NCI-H510A treated with DMSO at 0.1 percent for 48 hours (cell line): Measurements from ENCODE around the gene SOD3.

Source experiments
- DNase-seq: peaks from one replicate; lab custom pipeline; 2025; lab: John Stamatoyannopoulos, UW

SOD3 gene

DNA sequence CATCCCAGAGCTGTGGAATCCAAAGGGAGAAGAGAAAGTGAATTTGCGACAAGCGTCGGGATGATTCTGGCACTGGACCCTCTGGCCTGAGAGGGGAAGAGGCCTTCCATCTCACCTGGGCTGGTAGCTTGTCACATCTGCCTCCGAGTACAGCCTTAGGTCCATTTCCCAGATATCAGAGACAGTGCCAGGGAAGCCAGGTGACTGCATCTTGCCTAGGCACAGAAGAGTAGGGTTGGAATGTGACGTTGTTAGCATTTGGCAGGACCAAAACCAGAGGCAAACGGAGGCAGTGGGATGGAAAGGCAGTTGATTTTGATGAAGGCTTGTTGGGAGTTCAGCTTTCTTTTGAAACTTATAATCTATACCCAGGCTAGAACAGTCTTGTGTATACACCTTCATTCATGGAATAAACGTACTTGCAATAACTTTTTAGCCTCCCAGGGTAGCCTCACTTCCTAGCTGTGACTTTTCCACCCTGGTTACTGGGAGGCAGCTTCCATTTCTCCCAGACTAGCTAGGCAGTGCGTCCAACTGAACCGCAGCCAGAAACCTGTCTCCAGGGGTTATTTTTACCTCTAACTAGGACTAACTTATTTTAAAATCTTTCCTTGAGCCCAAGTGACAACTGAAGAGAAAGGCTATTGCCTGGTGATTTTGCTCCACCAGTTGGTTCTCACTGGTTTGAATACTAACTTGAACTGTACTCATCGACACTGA lies 5.9 kb downstream of the SOD3 start:
- no peak for DNase-seq

DNA sequence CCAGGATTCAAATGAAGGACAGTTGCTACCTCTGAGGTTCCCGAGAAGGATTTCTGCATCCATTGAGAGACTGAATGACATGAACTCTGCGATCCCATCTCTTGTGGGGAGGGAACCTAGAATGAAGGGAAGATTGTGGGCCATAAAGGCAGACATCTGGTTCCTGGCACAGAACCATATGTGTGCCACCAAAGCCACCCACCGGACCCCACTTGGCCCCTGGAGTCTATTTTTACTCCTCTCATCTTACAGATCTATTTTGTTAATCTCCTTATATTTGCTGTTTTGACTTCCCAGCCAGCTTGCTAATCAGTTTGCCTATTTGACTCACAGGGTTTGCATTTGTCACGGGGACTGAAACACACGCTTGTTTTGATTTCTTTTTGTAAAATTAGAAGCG lies 7.3 kb downstream of the SOD3 start:
- DNase-seq, result no peak

DNA sequence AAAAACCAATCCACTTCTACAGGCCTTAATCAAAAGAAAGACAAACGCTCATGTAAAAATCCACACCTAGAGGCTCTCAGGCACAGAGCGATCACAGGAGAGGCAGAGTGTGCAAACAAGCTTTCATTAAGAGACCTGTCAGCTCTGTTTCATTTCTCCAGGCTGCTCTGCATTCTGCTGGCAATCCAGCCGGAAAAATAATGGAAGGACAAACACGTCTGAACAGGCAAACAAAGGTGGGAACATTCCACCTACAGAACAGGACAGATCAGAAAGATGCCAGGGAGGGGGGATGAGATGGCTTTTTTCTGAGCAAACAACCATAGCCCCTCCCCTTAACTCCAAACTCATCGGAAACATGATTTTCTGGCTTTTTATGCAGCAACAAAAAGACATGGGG lies 9.7 kb downstream of the SOD3 start:
- peak; percentile 43 for DNase-seq

DNA sequence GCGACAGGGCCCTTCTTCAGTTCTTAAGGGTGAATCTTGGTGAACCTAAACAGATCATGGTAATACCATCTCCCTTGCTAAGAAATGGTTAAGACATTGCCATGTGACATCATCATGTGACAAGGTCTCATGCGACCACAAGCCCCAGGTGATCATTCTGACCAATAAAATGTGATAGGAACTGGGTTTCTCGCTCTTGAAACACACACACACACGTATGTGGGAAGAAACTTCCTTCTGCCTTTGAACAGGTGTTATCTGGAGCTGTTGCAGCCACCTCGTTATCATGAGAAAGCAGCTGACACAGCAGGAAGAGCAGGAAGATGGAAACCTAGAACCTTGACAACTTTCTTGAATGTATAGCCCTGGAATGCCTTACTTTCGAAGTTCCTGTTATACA lies 10.2 kb downstream of the SOD3 start:
- DNase-seq, result no peak

DNA sequence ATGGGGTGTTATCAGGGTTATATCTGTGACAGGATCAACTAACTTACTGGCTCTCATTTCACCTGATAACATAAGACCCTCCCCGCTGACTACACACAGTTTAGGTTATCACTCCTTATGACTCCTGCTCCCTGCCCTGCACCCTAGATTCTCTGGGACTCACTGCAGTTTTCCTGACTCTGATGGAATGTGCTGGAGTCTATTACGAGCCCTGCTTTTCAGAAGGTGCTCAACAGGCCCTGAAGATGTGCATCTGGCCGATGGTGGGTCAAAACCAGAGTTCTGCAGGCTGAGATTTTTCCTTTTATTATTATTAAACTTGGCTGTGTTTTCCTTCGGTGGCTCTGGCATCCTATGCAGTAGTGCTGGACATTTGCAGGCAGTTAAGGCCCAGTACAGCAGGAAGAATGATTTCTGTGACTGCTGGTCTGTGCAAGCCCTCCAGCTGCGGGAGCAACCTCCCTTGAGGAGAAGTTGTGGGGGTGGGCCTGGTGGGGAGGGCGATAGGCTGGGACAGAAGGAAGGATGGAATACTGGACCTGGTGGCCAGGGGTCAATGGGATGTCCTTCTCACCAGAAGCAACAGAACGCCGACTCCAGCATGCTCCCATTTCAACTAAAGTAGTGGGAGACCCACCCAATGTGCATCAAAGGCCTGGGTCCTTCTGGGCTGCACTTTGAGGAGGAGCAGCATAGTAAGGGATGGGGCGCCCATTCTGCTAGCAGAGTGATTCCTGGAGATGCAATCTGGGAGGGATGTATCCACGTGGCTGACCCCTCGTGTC lies 11.0 kb downstream of the SOD3 start:
- no peak for DNase-seq

DNA sequence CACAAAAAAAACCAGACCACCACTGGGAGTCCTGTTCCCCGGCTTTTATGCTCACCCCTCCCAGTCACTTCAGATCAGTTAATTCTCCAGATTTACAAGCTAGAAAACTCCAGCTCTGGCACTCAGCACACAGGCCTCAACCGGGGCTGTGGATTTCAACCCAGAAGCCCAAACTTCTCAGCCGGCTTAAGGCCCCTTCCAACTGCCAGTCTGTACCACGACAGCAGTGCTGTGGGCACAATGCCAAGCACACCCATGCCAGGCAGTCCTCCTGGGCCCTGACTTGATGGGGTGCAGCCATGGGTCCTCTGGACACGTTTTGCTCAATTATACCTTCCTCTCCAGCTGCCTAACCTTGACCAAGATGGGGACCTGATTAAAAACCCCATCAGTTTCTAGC lies 12.2 kb downstream of the SOD3 start:
- no peak for DNase-seq

DNA sequence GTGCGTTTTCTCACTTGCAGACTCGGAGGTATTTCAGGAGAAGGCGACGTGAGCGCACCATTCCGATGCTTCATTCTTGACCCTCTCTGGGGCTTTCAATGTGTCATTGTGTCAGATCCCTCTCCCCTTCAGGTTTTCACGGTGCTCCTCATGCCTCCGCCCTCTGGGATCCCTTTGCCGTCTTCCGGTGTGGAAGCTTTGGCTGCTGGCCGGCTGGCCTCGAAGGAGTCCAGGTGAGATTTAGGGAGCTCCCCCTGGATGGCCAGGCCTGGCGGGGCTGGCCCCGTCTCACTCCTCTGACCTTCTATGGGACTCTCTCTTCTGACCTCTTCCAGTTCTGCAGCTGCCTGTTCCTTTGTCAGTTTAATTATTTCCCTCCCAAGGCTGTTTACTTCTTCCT lies 12.9 kb downstream of the SOD3 start:
- DNase-seq, result no peak

DNA sequence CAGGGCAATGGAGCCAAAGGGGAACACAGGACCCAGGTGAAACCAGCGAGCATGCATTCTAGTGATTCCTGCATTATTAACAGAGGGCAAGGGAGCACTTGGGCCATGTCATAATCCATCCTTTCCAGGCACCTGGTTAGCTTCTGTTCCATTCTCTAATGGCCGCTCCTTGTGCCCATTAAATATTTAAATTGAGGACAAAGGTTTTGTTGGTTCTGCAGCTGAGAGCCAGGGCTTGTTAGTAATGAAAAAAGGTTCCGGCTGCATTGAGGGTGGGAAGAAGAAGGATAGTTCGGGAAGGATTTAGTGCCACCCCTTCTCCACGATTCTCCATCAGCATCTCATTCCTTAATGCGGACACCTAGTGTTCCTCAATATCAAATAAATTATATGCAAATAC lies 13.6 kb downstream of the SOD3 start:
- DNase-seq, result no peak

DNA sequence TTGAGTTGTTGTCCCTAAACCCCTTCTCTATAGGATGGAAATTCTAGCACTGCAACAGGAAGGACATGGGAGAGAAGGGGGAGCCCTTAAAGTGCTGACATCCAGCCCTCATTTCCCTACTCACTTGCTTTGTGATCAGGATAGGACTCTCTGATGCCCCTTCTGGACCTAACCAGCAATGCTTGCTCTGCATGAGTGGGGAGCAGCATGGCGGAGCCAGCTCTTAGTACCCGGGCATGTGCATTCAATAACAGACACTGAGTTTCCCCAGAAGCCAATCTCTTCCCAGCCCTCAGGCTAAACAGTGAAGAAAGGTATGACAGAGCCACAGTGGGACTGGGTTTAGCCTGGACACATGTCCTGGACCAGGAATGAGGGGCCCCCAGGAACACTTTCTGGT lies 14.0 kb downstream of the SOD3 start:
- DNase-seq, result no peak

DNA sequence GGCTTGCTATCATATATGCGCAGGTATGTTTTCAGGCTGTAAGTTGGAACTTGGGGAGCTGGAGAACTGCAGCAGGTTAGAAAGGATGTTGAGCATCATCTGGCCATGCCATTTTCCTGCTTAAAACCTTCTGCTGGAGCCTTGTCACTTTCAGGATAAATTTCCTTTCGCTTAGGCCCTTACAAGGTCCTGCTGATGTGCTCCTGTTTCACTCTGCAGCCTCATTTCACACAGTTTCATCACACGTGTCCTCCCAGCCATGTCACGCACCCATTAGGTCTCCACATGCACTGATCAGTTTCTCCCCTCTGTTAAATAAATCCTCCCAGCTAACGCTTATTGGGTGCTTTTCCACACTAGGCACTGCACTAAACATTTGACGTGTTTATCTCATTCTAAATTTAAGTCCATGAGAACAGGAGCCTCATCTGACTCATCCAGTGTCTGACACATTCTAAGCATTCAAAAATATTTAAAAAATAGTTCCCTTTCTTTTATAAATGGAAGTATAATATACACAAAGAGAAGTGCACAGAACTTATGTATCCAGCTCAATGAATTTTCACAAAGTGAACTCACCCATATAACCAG lies 14.5 kb downstream of the SOD3 start:
- no peak for DNase-seq

DNA sequence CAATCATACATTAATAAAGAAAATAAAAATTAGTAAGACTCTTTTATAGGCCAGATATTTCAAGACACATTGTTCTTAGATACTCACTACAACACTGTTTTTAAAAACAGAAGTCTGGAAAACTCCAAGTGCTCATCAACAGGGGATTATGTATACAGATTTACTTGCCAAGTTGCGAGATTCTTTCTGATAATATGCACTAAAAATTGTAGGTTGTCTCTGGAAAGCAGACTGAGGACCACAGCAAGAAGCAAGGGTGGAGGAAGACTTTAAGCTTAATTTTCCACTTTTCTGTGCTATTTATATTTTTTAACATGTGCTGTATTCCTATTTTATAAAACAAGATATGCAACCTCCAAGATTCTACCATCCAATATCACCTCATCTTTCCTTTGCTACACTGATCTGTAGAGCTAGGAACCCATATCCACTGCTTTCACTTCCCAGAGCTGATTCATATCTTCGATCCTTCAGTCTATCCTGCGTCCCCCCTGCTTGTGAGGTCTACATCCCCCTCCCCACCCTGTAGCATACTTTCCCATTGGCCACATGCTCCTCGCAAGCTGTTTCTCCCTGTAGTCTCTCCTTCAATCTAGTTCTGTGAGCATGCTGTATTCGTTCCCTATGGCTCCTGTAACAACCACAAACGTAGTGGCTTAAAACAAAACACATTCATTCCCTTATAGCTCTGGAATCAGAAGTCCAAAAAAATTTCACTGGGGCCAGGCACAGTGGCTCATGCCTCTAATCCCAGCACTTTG lies 15.7 kb downstream of the SOD3 start:
- DNase-seq, result no peak

DNA sequence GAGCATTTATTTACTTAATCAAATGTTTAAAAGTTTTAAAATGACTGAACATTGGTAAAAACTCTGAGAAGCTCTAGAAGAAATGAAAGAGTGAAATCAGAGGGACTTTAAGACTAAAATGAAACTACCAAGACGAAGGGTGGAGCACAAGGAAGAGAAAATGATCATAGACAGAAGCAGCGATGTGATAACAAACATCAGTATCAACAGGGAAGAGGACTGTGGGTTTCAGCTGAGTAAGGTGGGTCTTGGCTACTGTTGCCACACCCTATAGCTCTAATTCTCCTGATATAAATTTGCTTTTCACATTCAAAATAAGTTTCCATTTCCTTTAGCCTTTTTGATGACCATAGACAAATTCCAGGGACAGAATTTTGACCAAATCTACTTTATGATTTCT lies 18.4 kb downstream of the SOD3 start:
- no peak for DNase-seq

DNA sequence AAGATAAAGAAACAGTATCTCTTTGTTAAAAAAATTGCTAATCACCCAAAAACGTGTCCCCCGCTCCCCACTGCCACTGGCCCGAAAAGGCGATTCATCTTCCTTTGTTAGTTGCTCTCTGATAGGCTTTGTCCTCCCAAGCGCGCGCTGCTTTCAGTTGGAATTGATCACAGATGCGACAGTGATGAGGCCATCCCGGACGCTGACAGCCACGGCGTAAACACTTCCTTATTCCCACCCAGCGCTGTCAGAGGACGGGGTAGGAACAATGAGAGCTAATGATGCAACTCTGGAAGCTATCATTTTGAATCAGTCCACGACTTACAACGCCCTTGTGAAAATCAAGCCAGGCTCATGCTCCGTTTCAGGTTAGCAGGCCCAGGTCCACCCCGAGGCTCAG lies 21.4 kb downstream of the SOD3 start:
- no peak for DNase-seq

DNA sequence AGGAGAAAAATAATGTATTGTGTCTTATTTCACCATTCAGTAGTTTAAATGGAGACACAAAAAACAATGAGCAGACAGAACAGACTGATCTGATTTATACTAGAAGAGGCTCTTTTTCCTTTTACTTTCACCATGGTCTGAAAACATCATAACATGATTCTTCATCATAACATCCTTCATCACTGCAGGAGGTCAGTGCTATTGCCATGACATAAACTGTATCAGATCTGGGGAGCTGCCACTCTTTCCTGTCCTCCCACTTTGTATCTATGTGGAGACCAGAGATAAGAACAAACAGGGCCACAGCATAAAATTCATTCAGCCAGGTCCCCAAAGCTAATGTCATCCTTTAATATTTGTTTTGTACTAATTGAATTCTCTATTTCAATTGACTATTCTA lies 25.2 kb downstream of the SOD3 start:
- DNase-seq, result no peak

DNA sequence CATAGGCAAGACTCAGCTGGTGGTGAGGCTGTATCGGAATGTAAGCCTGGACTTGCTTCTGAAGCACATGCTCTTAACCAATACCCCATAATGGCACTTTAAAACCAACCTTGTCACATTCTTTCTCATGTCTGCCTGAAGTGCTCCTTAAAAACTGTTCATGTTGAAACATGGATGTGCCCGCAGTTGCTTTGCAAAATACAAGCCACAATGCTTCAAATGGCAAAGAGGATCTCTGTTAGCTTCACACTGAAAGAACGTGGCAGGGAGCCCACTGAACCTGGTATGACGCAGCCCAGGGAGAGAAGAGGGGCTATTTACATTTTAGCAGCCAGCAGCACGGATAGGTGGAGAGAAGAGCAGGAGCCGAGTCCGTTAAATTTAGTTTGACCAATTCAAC lies 29.3 kb downstream of the SOD3 start:
- no peak for DNase-seq

DNA sequence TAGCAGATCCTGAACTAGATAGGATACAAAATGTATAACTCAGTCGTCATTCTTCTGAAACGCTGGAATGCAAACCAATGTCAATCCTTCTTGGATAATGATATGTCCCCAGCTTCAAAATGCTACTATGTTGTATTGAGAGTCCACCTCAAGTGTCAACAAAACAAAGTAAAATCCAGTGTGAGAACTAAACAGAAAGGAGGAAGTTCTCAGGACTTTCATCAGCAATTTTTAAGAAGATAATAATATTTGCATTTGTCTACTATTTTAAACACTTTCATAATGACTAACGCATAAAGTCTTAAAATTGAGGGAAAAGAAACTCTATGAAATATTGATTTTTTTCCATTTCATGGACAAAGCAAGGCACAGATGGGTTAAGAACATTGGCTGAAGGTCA lies 36.3 kb downstream of the SOD3 start:
- DNase-seq, result no peak

DNA sequence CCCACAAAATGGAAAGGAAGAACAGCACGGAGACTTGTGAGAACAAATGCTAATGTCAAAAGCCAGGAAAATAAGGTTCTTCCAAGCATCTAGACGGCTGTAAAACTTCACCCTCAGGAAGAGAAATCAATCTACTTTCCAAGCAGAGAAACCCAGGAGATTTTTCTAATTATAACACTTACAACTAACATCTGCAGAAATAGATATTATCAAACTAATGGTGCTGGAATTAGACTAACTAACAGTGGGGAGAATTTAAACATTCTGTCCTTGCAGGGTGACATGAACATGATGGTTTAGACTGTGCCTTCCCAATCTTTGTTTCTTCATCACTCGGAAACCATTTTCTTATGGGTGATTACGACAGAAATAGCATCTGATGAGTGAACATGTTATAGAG lies 40.3 kb downstream of the SOD3 start:
- DNase-seq, result no peak

DNA sequence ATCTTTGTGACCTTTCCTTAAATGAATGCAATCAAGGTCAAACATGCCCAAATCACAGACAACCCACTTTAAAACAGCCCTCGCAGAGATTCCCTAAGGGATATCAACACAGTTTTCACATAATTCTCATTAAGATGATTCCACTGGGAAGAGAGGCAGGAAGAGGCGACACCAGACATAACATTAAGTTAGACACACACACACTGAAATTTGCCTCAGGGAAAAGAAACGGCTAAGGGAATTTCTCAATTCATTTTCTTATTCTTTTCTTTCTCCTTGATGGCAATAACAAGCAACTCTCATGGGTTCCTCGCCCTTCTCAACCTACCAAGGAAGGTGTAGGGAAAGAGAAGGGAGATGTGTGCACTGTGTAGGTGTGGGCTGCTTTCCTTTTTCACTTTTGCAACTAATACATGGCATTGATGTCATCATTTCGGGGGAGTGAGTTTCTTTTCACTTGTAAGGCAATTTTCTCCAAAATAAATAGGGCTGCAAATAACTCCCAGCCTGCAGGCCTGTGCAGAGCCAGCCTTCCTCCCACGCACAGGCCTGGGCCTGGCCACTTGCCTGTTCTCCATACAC lies 41.4 kb downstream of the SOD3 start:
- DNase-seq, result no peak

DNA sequence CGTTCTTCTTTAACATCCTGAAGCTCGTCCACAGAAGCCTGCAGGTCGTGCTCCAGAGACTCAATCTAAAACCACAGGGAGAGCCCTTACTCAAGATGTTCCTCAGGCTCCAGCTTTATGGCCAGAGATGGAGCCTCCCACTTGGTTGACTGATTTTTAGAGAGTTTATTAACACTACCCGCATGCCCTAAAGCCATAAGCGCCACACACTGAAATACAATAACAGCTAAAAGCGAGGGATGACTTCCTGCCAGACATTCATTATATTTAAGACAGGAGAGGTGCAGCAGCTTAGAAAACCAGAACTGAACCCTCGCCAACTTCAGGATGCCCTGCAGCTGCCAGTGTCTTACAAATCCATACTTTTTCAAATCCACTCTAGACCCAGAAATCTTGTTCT lies 42.0 kb downstream of the SOD3 start:
- DNase-seq, result peak; percentile 16

DNA sequence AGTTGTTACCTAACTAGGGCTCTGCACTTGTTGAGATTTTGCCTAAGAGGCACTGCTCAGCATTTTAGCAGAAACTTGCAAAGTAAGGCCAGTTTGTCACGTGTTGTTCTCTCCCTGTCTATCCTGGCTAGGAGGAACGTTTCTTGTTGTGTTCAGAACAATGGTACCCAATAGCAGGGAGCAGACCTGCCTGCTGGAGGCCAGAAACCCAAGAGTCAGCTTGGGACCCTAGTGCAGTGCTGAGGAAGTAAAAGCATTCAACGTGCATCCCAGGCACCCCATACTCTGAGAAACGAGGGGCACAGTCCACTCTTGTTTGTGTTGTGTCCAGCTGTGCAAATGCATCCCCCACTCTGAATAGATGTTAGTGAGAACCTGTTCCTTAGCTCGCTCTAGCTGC lies 42.4 kb downstream of the SOD3 start:
- no peak for DNase-seq

DNA sequence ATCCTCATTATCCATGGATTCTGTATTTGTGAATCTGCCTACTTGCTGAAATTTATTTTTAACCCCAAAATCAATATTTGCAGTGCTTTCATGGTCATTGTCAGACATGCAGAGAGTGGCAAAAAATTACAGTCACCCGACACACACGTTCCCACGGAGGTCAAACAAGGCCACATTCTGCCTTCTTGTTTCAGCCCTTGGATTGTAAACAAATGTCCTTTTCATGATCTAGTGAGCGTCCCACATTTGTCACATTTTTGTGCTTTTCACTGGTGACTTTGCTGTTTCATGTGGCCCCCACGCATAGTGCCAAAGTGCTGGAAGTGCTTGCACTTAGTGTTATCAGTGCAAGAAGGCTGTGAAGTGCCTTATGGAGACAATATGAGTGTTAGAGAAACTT lies 45.0 kb downstream of the SOD3 start:
- no peak for DNase-seq

DNA sequence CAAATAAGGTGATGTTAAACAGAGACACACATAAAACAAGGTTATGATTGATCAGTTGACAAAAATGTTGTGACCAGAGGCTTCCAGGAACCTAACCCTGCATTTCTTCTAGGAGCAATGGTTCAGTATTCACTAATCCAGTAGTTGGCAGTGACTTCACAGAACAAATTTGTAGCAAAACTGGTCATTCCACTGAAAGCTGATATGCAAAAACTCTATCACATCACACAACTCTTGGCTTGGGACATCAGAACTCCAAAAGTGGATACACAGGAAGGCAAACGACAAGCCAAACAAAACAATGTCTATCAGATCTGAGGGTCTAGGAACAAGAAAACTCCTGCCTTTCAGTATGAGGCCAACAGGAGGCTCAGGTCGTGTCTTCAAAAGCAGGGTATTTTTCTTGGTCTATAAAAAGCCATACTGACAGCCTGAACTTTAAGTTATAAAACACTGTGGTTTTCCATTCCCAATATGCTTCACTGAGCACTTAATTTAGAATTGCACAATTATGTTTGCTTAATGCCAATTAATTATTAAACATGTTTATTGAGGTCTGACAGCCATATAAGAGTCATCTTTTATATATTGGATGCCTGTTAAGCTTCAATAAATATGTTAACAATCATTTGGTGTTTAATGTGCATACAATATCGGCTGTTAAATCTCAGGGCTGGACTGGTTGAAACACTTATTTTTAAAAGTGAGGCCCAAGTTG lies 45.6 kb downstream of the SOD3 start:
- no peak for DNase-seq
